WTC11 (cell line): Measurements from ENCODE around the gene KCNV2.

Experiments used
- CREB1 ChIP-seq: sonication (generic); formaldehyde crosslinking; IDR thresholded peaks from 2 replicates; pipeline ENCODE4 v1.8.0; 2023; ENCODE audit warnings: mild to moderate bottlenecking, missing genetic modification reagents
- ESRRA ChIP-seq: sonication (generic); formaldehyde crosslinking; IDR thresholded peaks from 2 replicates; pipeline ENCODE4 v1.8.1; 2022; ENCODE audit warnings: mild to moderate bottlenecking, missing genetic modification reagents, borderline replicate concordance
- MXD4 ChIP-seq: fragments of 250-450 bp; sonication (Bioruptor Pico); IDR thresholded peaks from 2 replicates; pipeline ENCODE4 v1.8.0; 2021; ENCODE audit warnings: mild to moderate bottlenecking, moderate library complexity, borderline replicate concordance
- NR2C2 ChIP-seq: sonication (generic); formaldehyde crosslinking; IDR thresholded peaks from 2 replicates; pipeline ENCODE4 v1.8.0; 2022; ENCODE audit warnings: mild to moderate bottlenecking, missing genetic modification reagents
- NR3C1 ChIP-seq: sonication (generic); formaldehyde crosslinking; conservative IDR thresholded peaks from 2 replicates; pipeline ENCODE4 v1.8.1; 2023; ENCODE audit warnings: low read depth, mild to moderate bottlenecking, missing genetic modification reagents
- TEAD4 ChIP-seq: sonication (generic); formaldehyde crosslinking; IDR thresholded peaks from 2 replicates; pipeline ENCODE4 v1.8.0; 2022; ENCODE audit warnings: mild to moderate bottlenecking, missing genetic modification reagents
- ZNF138 ChIP-seq: sonication (generic); formaldehyde crosslinking; conservative IDR thresholded peaks from 2 replicates; pipeline ENCODE4 v1.8.1; 2022; ENCODE audit warnings: mild to moderate bottlenecking, moderate library complexity, missing genetic modification reagents
- ZNF219 ChIP-seq: sonication (generic); formaldehyde crosslinking; IDR thresholded peaks from 2 replicates; pipeline ENCODE4 v1.8.0; 2023; ENCODE audit warnings: missing genetic modification reagents, mild to moderate bottlenecking, borderline replicate concordance
- TF ChIP-seq, protein P1 (sequence below): fragments of 200-600 bp; IDR thresholded peaks from 2 replicates; pipeline ENCODE4 v1.8.0; 2022; ENCODE audit warnings: antibody characterized with exemption
- TF ChIP-seq, protein P2 (sequence below): sonication (generic); formaldehyde crosslinking; conservative IDR thresholded peaks from 2 replicates; pipeline ENCODE4 v1.8.1; 2022; ENCODE audit warnings: mild to moderate bottlenecking, missing genetic modification reagents
- TF ChIP-seq, protein P3 (sequence below): sonication (generic); formaldehyde crosslinking; IDR thresholded peaks from 2 replicates; pipeline ENCODE4 v1.8.1; 2023; ENCODE audit warnings: mild to moderate bottlenecking, missing genetic modification reagents
- TF ChIP-seq, protein P4 (sequence below): sonication (generic); formaldehyde crosslinking; IDR thresholded peaks from 2 replicates; pipeline ENCODE4 v1.8.1; 2023; ENCODE audit warnings: mild to moderate bottlenecking, missing genetic modification reagents, moderate library complexity
- TF ChIP-seq, protein P5 (sequence below): sonication (generic); formaldehyde crosslinking; IDR thresholded peaks from 2 replicates; pipeline ENCODE4 v1.8.1; 2022; ENCODE audit warnings: mild to moderate bottlenecking, missing genetic modification reagents, moderate library complexity, borderline replicate concordance
- TF ChIP-seq, protein P6 (sequence below): sonication (generic); formaldehyde crosslinking; IDR thresholded peaks from 2 replicates; pipeline ENCODE4 v1.8.0; 2022; ENCODE audit warnings: mild to moderate bottlenecking, missing genetic modification reagents

DNA sequence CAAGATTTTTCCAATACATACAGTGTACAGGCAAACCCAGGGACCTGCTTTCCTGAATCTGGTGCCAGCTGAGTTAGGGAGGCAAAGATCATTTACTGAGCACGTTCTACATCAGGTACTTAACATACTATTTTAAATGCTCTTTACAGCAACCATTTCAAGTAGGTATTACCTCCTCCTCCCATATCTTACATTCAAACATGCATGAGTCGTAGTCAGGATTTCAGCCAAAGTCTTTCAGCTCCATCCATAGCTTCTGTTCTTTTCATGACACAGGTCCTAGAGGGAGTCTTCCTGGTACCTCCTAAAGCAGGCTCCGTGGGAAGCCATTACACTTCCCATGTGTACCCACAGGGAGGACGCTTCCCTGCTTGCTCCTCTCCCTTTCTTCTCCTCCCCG is 11.7 kb downstream of the KCNV2 start:
- TF ChIP-seq, protein P1, sequence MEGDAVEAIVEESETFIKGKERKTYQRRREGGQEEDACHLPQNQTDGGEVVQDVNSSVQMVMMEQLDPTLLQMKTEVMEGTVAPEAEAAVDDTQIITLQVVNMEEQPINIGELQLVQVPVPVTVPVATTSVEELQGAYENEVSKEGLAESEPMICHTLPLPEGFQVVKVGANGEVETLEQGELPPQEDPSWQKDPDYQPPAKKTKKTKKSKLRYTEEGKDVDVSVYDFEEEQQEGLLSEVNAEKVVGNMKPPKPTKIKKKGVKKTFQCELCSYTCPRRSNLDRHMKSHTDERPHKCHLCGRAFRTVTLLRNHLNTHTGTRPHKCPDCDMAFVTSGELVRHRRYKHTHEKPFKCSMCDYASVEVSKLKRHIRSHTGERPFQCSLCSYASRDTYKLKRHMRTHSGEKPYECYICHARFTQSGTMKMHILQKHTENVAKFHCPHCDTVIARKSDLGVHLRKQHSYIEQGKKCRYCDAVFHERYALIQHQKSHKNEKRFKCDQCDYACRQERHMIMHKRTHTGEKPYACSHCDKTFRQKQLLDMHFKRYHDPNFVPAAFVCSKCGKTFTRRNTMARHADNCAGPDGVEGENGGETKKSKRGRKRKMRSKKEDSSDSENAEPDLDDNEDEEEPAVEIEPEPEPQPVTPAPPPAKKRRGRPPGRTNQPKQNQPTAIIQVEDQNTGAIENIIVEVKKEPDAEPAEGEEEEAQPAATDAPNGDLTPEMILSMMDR, result no peak
- TF ChIP-seq, protein P2, sequence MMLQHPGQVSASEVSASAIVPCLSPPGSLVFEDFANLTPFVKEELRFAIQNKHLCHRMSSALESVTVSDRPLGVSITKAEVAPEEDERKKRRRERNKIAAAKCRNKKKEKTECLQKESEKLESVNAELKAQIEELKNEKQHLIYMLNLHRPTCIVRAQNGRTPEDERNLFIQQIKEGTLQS (CRISPR knock-in tag), result no peak
- TF ChIP-seq, protein P3, sequence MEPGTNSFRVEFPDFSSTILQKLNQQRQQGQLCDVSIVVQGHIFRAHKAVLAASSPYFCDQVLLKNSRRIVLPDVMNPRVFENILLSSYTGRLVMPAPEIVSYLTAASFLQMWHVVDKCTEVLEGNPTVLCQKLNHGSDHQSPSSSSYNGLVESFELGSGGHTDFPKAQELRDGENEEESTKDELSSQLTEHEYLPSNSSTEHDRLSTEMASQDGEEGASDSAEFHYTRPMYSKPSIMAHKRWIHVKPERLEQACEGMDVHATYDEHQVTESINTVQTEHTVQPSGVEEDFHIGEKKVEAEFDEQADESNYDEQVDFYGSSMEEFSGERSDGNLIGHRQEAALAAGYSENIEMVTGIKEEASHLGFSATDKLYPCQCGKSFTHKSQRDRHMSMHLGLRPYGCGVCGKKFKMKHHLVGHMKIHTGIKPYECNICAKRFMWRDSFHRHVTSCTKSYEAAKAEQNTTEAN (CRISPR knock-in tag), result no peak
- TF ChIP-seq, protein P4, sequence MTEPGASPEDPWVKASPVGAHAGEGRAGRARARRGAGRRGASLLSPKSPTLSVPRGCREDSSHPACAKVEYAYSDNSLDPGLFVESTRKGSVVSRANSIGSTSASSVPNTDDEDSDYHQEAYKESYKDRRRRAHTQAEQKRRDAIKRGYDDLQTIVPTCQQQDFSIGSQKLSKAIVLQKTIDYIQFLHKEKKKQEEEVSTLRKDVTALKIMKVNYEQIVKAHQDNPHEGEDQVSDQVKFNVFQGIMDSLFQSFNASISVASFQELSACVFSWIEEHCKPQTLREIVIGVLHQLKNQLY, result no peak
- TF ChIP-seq, protein P5, sequence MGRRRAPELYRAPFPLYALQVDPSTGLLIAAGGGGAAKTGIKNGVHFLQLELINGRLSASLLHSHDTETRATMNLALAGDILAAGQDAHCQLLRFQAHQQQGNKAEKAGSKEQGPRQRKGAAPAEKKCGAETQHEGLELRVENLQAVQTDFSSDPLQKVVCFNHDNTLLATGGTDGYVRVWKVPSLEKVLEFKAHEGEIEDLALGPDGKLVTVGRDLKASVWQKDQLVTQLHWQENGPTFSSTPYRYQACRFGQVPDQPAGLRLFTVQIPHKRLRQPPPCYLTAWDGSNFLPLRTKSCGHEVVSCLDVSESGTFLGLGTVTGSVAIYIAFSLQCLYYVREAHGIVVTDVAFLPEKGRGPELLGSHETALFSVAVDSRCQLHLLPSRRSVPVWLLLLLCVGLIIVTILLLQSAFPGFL, result no peak
- no peak for TF ChIP-seq ZNF219 (CRISPR knock-in tag)
- TF ChIP-seq ZNF138 (CRISPR knock-in tag), result no peak
- no peak for TF ChIP-seq TEAD4
- no peak for TF ChIP-seq NR2C2 (CRISPR knock-in tag)
- TF ChIP-seq, protein P6, sequence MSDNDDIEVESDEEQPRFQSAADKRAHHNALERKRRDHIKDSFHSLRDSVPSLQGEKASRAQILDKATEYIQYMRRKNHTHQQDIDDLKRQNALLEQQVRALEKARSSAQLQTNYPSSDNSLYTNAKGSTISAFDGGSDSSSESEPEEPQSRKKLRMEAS (CRISPR knock-in tag), result no peak
- TF ChIP-seq CREB1, result no peak
- no peak for TF ChIP-seq ESRRA (CRISPR knock-in tag)
- TF ChIP-seq NR3C1 (CRISPR knock-in tag), result no peak
- TF ChIP-seq MXD4 (CRISPR knock-in tag), result no peak
